ENCODE data around the gene INHBA. TPM values are rescaled to one million over a fixed set of nuclear protein-coding genes. Genes with fewer than 3 reads are reported as not detected.

The INHBA gene
- total RNA-seq: 0.53 and 1.2 TPM in 2 replicates

DNA sequence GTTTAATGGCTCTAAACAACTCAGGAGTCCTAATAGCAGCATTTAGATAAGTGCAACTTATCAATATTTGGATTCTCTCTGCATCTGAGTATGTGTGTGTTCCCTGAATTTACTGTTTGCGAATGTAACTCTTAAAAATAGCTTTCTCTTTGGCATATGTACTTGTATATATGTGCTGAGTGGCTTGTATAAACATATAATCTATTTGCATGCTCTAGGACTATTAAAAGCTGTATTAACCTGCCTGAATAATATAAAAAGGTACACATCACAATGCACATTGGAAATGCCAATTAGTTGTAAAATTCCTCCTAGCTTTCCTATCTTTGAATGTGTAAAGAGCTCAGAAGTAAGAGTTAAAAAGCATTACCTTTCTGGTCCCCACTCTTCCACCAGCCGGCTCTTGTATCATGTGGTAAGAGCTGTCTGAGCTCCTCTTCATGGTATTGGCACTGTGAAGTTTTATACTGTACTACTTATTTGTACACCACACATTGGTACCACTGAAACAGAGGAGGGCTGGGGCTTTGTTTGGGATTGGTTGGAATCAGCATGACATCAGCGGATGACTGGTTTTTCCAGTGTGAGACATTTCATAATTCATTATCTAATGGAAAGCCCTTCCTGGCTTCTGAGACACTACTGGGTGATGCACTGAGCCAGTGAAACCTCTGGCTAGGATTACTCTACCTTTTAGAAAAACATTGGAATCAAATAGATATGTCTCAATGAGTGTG, at the start of gene INHBA:
INHBA (minus strand) TSS at position 456 of the 737 bp plus-strand sequence. CDS start 2,716 bp downstream, outside the sequence.

